Activated naive CD4-positive, alpha-beta T cell treated with anti-CD3 and anti-CD28 coated beads, Interleukin-2, amount 50 U/mL, for 72 hours (primary cell): ENCODE results near the gene TJAP1. TPM values are rescaled to one million over a fixed set of nuclear protein-coding genes. Genes with fewer than 3 reads are reported as not detected.

Experiments
- ATAC-seq, 2 donors: fragments of 150-1000 bp; cut with Tn5 transposase; 2 replicates each; pipeline ENCODE4 v1.10.0; 2021; ENCODE audit warnings: mild to moderate bottlenecking in 2 of 2, moderate library complexity in 2 of 2
- DNase-seq, 2 donors: peaks; one replicate each; pipeline ENCODE4 v3.0.0; 2021 to 2022; ENCODE audit warnings: low spot score in 2 of 2
- H3K27ac Mint-ChIP-seq, 2 donors: one replicate each; pipeline ENCODE4 v1.8.0; 2022; ENCODE audit warnings: mild to moderate bottlenecking in 2 of 2, mixed read lengths in 2 of 2
- H3K36me3 Mint-ChIP-seq, 2 donors: one replicate each; pipeline ENCODE4 v1.8.0; 2022; ENCODE audit warnings: mixed read lengths in 2 of 2
- H3K9me3 Mint-ChIP-seq, 2 donors: one replicate each; pipeline ENCODE4 v1.8.0; 2022; ENCODE audit warnings: mixed read lengths in 2 of 2
- total RNA-seq, 2 donors: library from RNA; stranded (reverse); gene quantifications; one replicate each; pipeline ENCODE4 v1.2.3, GENCODE V29; 2022

The TJAP1 gene
- total RNA-seq, 2 donors from 2014 or later: 23.0 to 35.0 TPM

DNA sequence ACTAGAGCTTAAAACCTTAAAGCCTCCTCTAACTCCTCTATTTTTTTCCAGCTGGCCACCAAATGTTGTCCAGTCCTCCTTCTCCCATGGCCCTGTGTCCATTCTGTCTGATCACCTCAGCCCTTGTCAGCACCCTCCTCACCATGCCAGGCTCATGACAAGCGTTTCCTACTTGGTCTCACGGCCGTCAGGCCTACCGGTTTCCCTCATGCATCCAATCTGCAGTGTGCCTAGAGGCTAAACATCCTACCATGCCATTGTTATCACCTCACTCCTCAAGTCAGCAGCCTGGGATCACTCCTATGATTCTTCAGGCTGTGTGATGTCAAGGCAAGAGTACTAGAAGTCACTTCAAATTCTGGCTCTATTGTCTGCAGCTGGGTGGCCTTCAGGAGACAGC, 9.6 kb upstream of the TJAP1 start:
- ATAC-seq: no peak

DNA sequence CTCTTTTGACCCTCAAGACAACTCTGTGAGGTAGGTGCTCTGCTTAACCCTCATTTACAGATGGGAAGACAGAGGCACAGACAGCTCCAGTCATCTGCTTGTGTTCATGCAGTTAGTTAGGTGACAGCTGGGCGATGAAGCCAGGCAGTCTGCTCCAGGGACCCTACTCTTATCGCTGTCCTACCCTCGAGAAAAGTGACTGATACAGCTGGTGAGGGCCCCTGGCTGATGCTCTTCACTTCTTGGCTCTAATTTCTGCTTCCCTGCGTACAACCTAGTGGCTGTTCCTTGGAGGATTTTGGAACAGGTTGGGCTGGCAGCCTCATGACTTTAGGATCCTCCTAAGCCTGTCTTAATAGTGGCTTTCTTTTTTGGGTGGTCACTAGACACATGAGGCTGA, 9.1 kb upstream of the TJAP1 start:
- Mint-ChIP-seq H3K9me3 (no peaks in the 10 kb centered on the region), H3K27ac (no peak overlapping the region), H3K36me3 (no peaks in the 10 kb centered on the region)
- ATAC-seq: no peak
- DNase-seq: no peak

More for the DNA sequence above, 9.6 kb upstream of the TJAP1 start:
- H3K27ac Mint-ChIP-seq: no peak overlapping the region
- no peaks in the 10 kb centered on the region for H3K36me3 Mint-ChIP-seq
- no peak for DNase-seq
- H3K9me3 Mint-ChIP-seq: no peaks in the 10 kb centered on the region

GRCh38 chr6:43468748-43469681, 8.4 kb upstream of the TJAP1 start:
- no peak for ATAC-seq
- no peaks in the 10 kb centered on the region for H3K9me3 Mint-ChIP-seq
- peak overlapping the region in 1 of 2 donors; percentile 87 for H3K27ac Mint-ChIP-seq
- DNase-seq: no peak
- H3K36me3 Mint-ChIP-seq: no peaks in the 10 kb centered on the region

GRCh38 chr6:43469947-43470346, 7.4 kb upstream of the TJAP1 start:
- Mint-ChIP-seq H3K9me3 (no peaks in the 10 kb centered on the region), H3K36me3 (no peaks in the 10 kb centered on the region), H3K27ac (peak overlapping the region in 1 of 2 donors; percentile 46)
- DNase-seq (no peak), ATAC-seq (peak; percentile 28 to 63)

DNA sequence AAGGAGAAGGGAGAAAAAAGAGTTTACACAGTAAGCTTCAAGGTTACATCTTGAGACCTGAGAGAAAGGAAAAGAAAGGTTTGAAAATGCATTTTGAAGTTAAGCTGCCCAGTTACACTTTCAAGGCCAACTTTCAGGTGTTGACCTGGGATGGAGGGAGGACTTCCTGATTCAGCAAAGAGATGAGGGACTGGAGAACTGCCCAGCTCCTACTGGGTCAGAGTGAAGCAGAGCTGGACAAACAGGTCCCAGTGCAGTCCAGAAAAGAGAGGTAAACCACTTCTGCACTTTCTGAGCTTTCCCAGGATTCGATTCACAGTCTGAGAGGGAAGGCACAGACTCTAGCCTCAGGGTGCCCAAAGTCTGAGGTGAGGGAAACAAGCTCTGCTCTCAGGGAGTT, 6.0 kb upstream of the TJAP1 start:
- Mint-ChIP-seq H3K9me3 (no peaks in the 10 kb centered on the region), H3K36me3 (no peaks in the 10 kb centered on the region), H3K27ac (peak overlapping the region in 1 of 2 donors; percentile 37)
- ATAC-seq (no peak), DNase-seq (no peak)

DNA sequence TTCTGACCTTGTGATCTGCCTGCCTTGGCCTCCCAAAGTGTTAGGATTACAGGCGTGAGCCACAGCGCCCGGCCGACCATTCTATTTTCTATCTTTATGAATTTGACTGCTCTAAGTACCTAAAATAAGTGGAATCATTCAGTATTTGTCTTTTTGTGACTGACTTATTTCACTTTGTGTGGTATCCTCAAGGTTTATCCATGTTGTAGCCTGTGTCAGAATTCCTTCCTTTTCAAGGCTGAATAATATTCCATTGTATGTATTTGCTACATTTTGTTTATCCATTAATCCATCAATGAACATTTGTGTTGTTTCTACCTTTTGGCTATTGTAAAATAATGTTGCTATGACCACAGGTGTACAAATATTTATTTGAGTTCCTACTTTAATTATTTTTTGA, 4.9 kb upstream of the TJAP1 start:
- H3K27ac Mint-ChIP-seq: no peak overlapping the region
- H3K9me3 Mint-ChIP-seq: no peaks in the 10 kb centered on the region
- no peak for DNase-seq
- no peak for ATAC-seq
- H3K36me3 Mint-ChIP-seq: peaks cover 2 to 3% of the 10 kb centered on the region in 2 donors

GRCh38 chr6:43475516-43475915, 1.9 kb upstream of the TJAP1 start:
- no peak for ATAC-seq
- Mint-ChIP-seq H3K27ac (no peak overlapping the region), H3K9me3 (no peaks in the 10 kb centered on the region), H3K36me3 (peaks cover 6 to 9% of the 10 kb centered on the region in 2 donors)
- DNase-seq: no peak

- peaks cover 6 to 9% of the 10 kb centered on the region in 2 donors for H3K36me3 Mint-ChIP-seq
Measured at GRCh38 chr6:43476746-43477145, 624 bp upstream of the TJAP1 start.

DNA sequence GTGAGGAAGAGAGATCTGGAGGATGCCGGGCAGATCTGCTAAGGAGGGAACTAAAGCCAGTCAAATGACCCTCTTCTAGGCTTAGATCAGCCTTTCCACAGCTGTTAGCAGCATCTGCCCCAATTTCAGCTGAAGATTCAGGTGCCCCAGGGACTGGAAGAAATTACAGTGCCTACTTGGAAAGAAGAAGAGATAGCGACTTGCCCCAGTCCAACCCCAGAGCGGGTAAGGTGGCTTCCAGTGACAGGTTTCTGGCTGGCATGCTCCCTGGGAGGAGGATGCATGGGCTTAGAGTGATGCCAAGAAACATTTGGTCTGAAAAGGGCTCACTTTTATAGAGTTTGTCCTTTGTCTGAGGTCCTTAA, 620 bp downstream of the TJAP1 start:
- Mint-ChIP-seq H3K36me3 (peaks cover 6 to 9% of the 10 kb centered on the region in 2 donors), H3K9me3 (no peaks in the 10 kb centered on the region), H3K27ac (peak overlapping the region; percentile 91 to 96)
- ATAC-seq (no peak), DNase-seq (no peak)

More at GRCh38 chr6:43476746-43477145, 624 bp upstream of the TJAP1 start:
- no peak for ATAC-seq
- no peaks in the 10 kb centered on the region for H3K9me3 Mint-ChIP-seq
- peak overlapping the region; percentile 91 to 96 for H3K27ac Mint-ChIP-seq
- no peak for DNase-seq

DNA sequence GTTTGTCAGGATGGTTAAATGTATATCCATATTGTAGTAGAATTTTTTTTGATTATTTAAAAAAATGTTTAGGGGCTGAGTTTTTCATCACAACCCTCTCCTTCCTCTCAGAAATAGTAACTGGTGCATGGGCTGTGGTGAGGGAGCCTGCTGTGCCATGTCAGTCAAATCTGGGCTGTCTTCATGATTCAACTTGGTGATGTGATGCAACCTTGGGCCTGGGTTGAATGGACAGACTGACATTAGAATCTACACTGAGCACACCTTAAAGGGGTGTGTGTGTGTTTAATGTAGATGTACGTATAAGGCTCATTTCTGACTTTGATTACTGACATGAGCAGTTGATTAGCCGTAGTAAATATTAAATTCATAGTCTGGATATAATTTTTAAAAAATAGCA, 3.7 kb downstream of the TJAP1 start:
- H3K9me3 Mint-ChIP-seq: no peaks in the 10 kb centered on the region
- H3K27ac Mint-ChIP-seq: no peak overlapping the region
- peaks cover 6 to 9% of the 10 kb centered on the region in 2 donors for H3K36me3 Mint-ChIP-seq
- no peak for ATAC-seq
- no peak for DNase-seq

DNA sequence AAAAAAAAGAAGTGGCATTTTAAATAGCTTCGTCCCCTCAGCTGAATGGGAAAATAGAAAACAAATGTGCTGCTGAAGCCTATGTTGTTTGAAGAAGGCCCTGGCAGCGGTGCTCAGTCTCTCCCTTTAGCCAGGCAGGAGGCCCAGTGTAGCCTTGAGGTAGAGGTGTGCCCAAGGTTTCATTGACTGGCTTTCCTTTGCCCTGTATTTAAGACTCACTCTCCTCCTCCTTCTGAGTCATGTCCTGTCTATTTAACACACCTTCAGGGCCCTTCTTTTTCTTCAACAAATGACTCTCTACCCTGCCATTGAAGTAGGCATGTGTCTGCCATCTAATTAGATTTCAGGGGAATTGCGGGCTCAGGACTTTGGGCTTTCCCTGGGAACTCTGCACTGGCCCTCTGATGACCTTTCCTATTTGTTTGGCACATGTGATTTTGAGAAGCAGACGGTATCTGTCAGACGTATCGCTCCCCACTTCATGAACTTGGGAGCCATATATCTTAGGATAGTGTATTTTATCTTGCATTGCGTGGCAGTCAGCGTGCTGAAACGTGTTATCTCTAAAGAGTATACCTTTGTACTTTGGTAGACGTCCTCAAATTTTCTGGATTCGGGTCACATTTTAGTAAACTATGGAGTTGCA, 4.3 kb downstream of the TJAP1 start:
- peak in 1 of 2 donors; percentile 33 for ATAC-seq
- Mint-ChIP-seq H3K27ac (no peak overlapping the region), H3K9me3 (no peaks in the 10 kb centered on the region), H3K36me3 (peaks cover 6 to 9% of the 10 kb centered on the region in 2 donors)
- no peak for DNase-seq

DNA sequence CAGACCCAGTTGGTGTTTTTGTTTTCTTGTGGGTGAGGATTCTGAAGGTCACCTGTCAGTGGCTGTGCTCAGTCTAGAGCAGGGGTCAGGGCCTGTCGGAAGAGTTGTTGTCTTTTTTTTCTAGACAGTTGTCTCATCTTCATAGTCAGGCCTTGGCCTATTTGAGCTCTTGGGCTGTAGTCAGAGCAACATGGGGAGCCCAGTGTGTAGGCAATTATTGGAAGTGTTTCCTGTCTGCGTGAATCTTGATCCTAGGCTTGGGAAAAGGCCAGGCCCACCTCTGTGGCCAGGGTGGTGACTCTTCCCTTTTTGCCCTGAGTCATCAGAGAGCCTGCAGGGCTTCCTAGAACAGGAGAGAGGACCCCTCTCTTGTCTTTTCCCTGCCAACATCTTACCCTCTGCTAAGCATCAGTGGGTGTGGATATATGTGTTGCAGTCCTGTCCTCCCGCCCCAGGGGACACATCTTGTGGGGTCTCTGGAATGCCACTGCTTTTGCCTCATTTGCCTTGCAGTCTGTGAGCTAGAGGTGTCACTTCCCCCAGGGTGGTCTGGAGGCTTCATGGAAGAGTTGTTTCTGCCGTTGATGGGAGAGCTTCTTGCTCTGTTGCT, 11.4 kb downstream of the TJAP1 start:
- ATAC-seq (no peak), DNase-seq (no peak)
- Mint-ChIP-seq H3K27ac (peak overlapping the region in 1 of 2 donors; percentile 33), H3K9me3 (no peaks in the 10 kb centered on the region), H3K36me3 (no peaks in the 10 kb centered on the region)

DNA sequence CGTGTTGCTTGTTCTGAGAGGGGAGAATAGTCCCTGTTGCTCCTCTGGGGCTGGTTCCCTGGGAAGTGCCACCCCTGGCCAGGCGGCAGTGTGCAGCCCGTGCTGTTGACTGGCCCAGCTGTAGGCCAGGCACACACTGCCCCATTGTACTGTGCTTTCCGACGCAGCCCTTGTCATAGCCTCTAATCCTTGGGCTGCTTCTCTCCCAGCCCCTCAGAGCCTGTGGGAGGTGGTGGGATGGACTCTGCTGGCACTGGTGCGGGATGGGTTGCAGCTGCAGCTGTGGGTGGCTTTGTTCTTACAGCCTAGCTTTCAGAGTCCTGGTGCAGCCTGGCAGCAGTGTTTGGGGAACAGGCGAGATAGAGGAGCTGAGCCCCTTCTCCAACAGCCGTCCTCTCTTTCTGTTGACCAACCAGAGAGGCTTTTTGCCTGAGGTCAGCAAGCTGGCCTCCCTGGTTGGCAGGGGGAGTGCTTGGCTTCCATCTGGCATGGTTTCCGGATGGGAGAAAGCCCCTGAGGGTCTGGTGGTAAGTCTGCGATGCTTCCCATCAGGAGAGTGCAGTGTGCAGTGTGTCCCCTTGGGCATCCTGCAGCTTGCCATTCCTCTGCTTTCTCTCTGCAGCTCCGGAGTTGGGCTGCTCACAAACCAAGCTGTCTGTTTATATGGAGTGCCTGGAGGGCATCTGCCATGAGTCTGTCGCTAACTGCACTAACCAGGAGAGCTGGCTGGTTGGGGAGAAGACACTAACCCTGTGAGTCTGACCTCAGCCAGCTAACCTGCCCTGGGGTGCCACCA, 12.1 kb downstream of the TJAP1 start:
- no peak for DNase-seq
- Mint-ChIP-seq H3K36me3 (no peaks in the 10 kb centered on the region), H3K27ac (peak overlapping the region; percentile 33 to 62), H3K9me3 (no peaks in the 10 kb centered on the region)
- ATAC-seq: no peak

- Mint-ChIP-seq H3K36me3 (no peaks in the 10 kb centered on the region), H3K27ac (peak overlapping the region in 1 of 2 donors; percentile 62), H3K9me3 (no peaks in the 10 kb centered on the region)
- ATAC-seq (no peak), DNase-seq (no peak)
Measured at GRCh38 chr6:43490523-43490939, 13.2 kb downstream of the TJAP1 start.

GRCh38 chr6:43491750-43492661, 14.6 kb downstream of the TJAP1 start:
- Mint-ChIP-seq H3K36me3 (no peaks in the 10 kb centered on the region), H3K27ac (peak overlapping the region; percentile 21 to 86), H3K9me3 (no peaks in the 10 kb centered on the region)
- DNase-seq (no peak), ATAC-seq (no peak)

- Mint-ChIP-seq H3K27ac (peak overlapping the region in 1 of 2 donors; percentile 21), H3K36me3 (no peaks in the 10 kb centered on the region), H3K9me3 (no peaks in the 10 kb centered on the region)
- ATAC-seq: no peak
- no peak for DNase-seq
Measured at GRCh38 chr6:43492673-43493072, 15.3 kb downstream of the TJAP1 start.
